Measurements from ENCODE around the gene PDSS2. TPM values are rescaled to one million over a fixed set of nuclear protein-coding genes. Genes with fewer than 3 reads are reported as not detected.
"Not testable (repeated sequence)": the region's sequence is repeated elsewhere in the genome, so short reads cannot be mapped to it uniquely, and the experiment has no call there.

The PDSS2 gene
- total RNA-seq, 1 donor from 2014 or later: 18.7 TPM

DNA sequence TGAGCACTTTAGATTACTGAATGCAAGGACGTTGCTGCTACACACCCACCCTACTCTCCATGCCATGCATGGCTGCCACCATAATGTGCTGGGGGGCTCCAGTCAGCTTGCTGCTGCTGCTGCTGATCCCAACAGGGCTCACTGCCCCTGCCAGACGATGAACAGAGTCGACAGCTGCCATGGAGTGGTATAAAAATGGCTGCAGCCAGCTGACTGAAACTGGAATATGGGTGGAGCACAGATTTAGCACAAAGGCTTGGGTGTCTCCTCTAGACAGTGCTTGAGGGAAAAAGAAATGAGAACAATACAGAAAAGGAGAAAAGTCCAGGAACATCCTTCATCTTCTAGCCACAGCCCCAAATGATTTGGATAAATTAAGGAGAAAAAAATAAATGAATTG, 150.7 kb downstream of the PDSS2 start:
- Histone ChIP-seq H3K27ac (no peak overlapping the region), H3K4me3 (no peak overlapping the region), H3K9me3 (no peaks in the 10 kb centered on the region), H3K36me3 (no peaks in the 10 kb centered on the region), H3K4me1 (no peaks in the 10 kb centered on the region), H3K27me3 (no peaks in the 10 kb centered on the region)
- intact Hi-C loops (cut with DNase I): no loop called here
- no peak for DNase-seq (ENCODE audit: extremely low spot score in 2 of 2)
- TF ChIP-seq, protein P1, sequence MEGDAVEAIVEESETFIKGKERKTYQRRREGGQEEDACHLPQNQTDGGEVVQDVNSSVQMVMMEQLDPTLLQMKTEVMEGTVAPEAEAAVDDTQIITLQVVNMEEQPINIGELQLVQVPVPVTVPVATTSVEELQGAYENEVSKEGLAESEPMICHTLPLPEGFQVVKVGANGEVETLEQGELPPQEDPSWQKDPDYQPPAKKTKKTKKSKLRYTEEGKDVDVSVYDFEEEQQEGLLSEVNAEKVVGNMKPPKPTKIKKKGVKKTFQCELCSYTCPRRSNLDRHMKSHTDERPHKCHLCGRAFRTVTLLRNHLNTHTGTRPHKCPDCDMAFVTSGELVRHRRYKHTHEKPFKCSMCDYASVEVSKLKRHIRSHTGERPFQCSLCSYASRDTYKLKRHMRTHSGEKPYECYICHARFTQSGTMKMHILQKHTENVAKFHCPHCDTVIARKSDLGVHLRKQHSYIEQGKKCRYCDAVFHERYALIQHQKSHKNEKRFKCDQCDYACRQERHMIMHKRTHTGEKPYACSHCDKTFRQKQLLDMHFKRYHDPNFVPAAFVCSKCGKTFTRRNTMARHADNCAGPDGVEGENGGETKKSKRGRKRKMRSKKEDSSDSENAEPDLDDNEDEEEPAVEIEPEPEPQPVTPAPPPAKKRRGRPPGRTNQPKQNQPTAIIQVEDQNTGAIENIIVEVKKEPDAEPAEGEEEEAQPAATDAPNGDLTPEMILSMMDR (IDR thresholded peaks at IDR 0.05): no peak
- TF ChIP-seq POLR2AphosphoS5 (IDR thresholded peaks at IDR 0.05; ENCODE audit: insufficient read depth in 1 of 2, low read depth in 1 of 2) (no peak), POLR2A (IDR thresholded peaks at IDR 0.05) (no peak)

DNA sequence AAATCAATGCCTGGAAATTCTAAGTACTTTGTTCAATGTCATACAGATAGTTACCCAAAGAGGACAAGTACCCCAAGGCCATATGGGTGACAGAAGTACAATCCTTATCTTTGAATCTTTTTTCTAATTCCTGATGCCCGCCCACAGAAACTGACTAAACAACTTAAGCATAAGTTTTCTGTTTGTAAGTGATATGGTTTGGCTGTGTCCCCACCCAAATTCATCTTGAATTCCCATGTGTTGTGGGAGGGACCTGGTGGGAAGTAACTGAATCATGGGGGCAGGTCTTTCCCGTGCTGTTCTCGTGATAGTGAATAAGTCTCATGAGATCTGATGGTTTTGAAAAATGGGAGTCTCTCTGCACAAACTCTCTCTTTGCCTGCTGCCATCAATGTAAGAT, 153.4 kb downstream of the PDSS2 start:
- H3K36me3 ChIP-seq; intact Hi-C loops (cut with DNase I); H3K27me3 ChIP-seq; H3K9me3 ChIP-seq; H3K27ac ChIP-seq; DNase-seq (ENCODE audit: extremely low spot score in 2 of 2); H3K4me3 ChIP-seq; H3K4me1 ChIP-seq: not testable (repeated sequence)

DNA sequence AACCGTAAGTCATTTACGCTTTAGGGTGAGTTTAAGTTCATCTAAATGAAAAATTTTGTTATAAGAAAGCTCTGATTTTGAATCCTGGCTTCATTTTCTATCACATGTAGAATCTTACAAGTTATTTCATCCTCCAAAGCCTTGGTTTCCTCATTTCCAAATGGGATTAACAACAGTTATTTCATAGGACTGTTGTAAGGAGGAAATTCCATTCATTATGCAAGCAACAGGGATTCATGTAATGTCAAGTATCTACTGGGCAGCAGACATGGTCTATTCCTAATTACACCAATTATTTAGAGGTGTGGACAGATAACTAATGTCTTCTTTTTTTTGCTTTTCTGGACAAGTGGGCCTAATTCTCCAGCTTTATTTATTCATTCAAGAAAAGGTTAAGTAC, 154.0 kb downstream of the PDSS2 start:
- no peak for DNase-seq (ENCODE audit: extremely low spot score in 2 of 2)
- Histone ChIP-seq H3K9me3 (no peaks in the 10 kb centered on the region), H3K4me1 (no peaks in the 10 kb centered on the region), H3K36me3 (no peaks in the 10 kb centered on the region), H3K27ac (no peak overlapping the region), H3K4me3 (no peak overlapping the region), H3K27me3 (no peaks in the 10 kb centered on the region)
- intact Hi-C loops (cut with DNase I): no loop called here
- TF ChIP-seq POLR2A (IDR thresholded peaks at IDR 0.05) (no peak), POLR2AphosphoS5 (IDR thresholded peaks at IDR 0.05; ENCODE audit: insufficient read depth in 1 of 2, low read depth in 1 of 2) (no peak)
- TF ChIP-seq, protein P1 (IDR thresholded peaks at IDR 0.05): no peak

DNA sequence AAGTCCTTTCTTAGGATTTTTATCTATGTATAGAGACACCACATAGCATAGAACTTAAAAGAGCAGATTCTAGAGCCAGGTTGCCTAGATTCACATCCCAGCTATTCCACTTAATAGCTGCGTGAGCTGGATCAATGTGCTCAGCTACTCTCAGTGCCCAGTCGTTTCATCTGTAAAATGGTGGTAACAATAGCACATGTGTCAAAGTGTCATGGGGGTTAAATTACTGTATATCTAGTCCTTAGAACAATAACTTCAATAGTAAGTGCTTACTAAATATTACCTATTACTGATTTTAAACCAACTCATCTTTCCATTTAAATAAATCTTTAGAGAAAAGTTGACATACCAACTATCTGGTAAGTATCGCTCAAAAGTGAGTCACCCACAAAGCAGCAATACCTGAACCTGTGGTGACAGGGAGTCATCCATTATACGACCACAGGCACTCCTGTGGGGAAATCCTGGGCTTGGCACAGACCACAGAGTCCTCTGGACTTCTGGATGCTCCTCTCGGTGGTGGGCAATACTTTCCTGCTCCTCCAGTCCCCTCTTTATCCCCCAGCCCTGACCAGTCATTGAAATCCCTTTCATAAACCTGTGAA, 154.8 kb downstream of the PDSS2 start:
- H3K27me3 ChIP-seq: no peaks in the 10 kb centered on the region
- no peaks in the 10 kb centered on the region for H3K4me1 ChIP-seq
- no peaks in the 10 kb centered on the region for H3K36me3 ChIP-seq
- intact Hi-C loops (cut with DNase I): no loop called here
- no peaks in the 10 kb centered on the region for H3K9me3 ChIP-seq
- TF ChIP-seq POLR2A (IDR thresholded peaks at IDR 0.05) (no peak), POLR2AphosphoS5 (IDR thresholded peaks at IDR 0.05; ENCODE audit: insufficient read depth in 1 of 2, low read depth in 1 of 2) (no peak)
- TF ChIP-seq, protein P1 (IDR thresholded peaks at IDR 0.05): no peak
- no peak overlapping the region for H3K27ac ChIP-seq
- H3K4me3 ChIP-seq: no peak overlapping the region
- no peak for DNase-seq (ENCODE audit: extremely low spot score in 2 of 2)

DNA sequence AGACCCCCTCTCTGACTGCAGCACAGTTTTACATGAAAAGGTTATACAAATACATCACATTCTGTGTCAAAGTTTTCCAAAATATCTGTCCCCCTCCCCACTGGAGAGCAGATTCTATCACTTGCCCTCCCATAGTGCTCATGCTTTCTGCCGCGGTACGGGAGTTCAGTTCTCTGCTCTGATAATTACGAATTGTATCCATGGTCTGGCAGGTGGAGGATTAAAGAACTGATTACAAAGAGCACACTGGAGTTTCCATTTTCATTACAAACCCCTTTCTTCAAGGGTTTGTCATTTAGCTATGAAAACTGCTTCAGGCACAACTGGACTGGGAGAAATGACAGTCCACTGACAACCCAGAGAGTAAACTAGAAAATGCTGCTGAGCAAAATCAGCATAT, 166.0 kb downstream of the PDSS2 start:
- H3K27ac ChIP-seq: no peak overlapping the region
- no peaks in the 10 kb centered on the region for H3K9me3 ChIP-seq
- no peak overlapping the region for H3K4me3 ChIP-seq
- intact Hi-C loops (cut with DNase I): no loop called here
- H3K36me3 ChIP-seq: no peaks in the 10 kb centered on the region
- TF ChIP-seq, protein P1 (IDR thresholded peaks at IDR 0.05): no peak
- TF ChIP-seq POLR2AphosphoS5 (IDR thresholded peaks at IDR 0.05; ENCODE audit: insufficient read depth in 1 of 2, low read depth in 1 of 2) (no peak), POLR2A (IDR thresholded peaks at IDR 0.05) (no peak)
- no peak for DNase-seq (ENCODE audit: extremely low spot score in 2 of 2)
- no peaks in the 10 kb centered on the region for H3K27me3 ChIP-seq
- peaks cover 5% of the 10 kb centered on the region for H3K4me1 ChIP-seq
